Measurements from ENCODE around the gene MEX3D.

- TF ChIP-seq CTCF (conservative IDR thresholded peaks at IDR 0.05; ENCODE audit: low read length) = peak; percentile 76
- TF ChIP-seq EZH2phosphoT487 (IDR thresholded peaks at IDR 0.05; ENCODE audit: borderline replicate concordance, low read depth, low read length) = no peak
Measured at GRCh38 chr19:1513499-1514294, 54.4 kb downstream of the MEX3D start.

Data from OCI-LY7 (cell line).